NCI-H1105 treated with DMSO at 0.1 percent for 48 hours (cell line): ENCODE data around the gene TMEM181.
A peak's percentile ranks its signal among the peaks of the same experiment; 100 is the strongest.
"Not testable (repeated sequence)": the region's sequence is repeated elsewhere in the genome, so short reads cannot be mapped to it uniquely, and the experiment has no call there.

Experiments
- DNase-seq: peaks from one replicate; lab custom pipeline; 2025; lab: John Stamatoyannopoulos, UW

TMEM181 gene

GRCh38 chr6:158559895-158560835 is at the start of gene TMEM181:
Gene TMEM181 (plus strand): TSS chr6:158560091. CDS start chr6:158560225, 134 bp downstream.
- DNase-seq, result peak; percentile 89

GRCh38 chr6:158512809-158513208 is 47.1 kb upstream of the TMEM181 start:
- no peak for DNase-seq

GRCh38 chr6:158514176-158514575 is 45.7 kb upstream of the TMEM181 start:
- DNase-seq, result no peak

GRCh38 chr6:158514991-158515390 is 44.9 kb upstream of the TMEM181 start:
- no peak for DNase-seq

GRCh38 chr6:158516098-158516497 is 43.8 kb upstream of the TMEM181 start:
- no peak for DNase-seq

- DNase-seq, result no peak
These were observed 42.9 kb upstream of the TMEM181 start for GRCh38 chr6:158517038-158517437.

- no peak for DNase-seq
These were observed 42.3 kb upstream of the TMEM181 start for GRCh38 chr6:158517581-158517980.

- DNase-seq, result peak; percentile 94
These were observed 41.4 kb upstream of the TMEM181 start for GRCh38 chr6:158518191-158519127.

- DNase-seq, result no peak
These were observed 40.6 kb upstream of the TMEM181 start for GRCh38 chr6:158519300-158519699.

GRCh38 chr6:158519761-158520160 is 40.1 kb upstream of the TMEM181 start:
- DNase-seq, result no peak

- not testable (repeated sequence) for DNase-seq
These were observed 38.9 kb upstream of the TMEM181 start for GRCh38 chr6:158520975-158521374.

- no peak for DNase-seq
These were observed 38.1 kb upstream of the TMEM181 start for GRCh38 chr6:158521759-158522158.

- DNase-seq, result no peak
These were observed 37.3 kb upstream of the TMEM181 start for GRCh38 chr6:158522616-158523015.

- no peak for DNase-seq
These were observed 35.6 kb upstream of the TMEM181 start for GRCh38 chr6:158524311-158524710.

GRCh38 chr6:158527858-158528257 is 32.0 kb upstream of the TMEM181 start:
- DNase-seq, result not testable (repeated sequence)

GRCh38 chr6:158528826-158529225 is 31.1 kb upstream of the TMEM181 start:
- no peak for DNase-seq

GRCh38 chr6:158529629-158530028 is 30.3 kb upstream of the TMEM181 start:
- no peak for DNase-seq

GRCh38 chr6:158531566-158531965 is 28.3 kb upstream of the TMEM181 start:
- no peak for DNase-seq

- no peak for DNase-seq
These were observed 27.9 kb upstream of the TMEM181 start for GRCh38 chr6:158531970-158532369.

GRCh38 chr6:158536084-158536890 is 23.6 kb upstream of the TMEM181 start:
- DNase-seq, result peak; percentile 82

GRCh38 chr6:158536891-158537798 is 22.7 kb upstream of the TMEM181 start:
- DNase-seq, result peak; percentile 75
